ENCODE results near the gene NAALADL2.

Gene NAALADL2

GRCh38 chr3:175295248-175296130 lies 436.4 kb downstream of the NAALADL2 start:
- in situ Hi-C loops (cut with MboI; ENCODE audit: low sequenced_read_pairs) = no loop called here

- in situ Hi-C loops (cut with MboI; ENCODE audit: low sequenced_read_pairs) = no loop called here
These were observed 438.1 kb downstream of the NAALADL2 start for GRCh38 chr3:175297216-175297615.

- in situ Hi-C loops (cut with MboI; ENCODE audit: low sequenced_read_pairs) = no loop called here
These were observed 442.6 kb downstream of the NAALADL2 start for GRCh38 chr3:175301741-175302140.

GRCh38 chr3:175304404-175304803 lies 445.3 kb downstream of the NAALADL2 start:
- in situ Hi-C loops (cut with MboI; ENCODE audit: low sequenced_read_pairs) = no loop called here

- in situ Hi-C loops (cut with MboI; ENCODE audit: low sequenced_read_pairs) = no loop called here
These were observed 448.5 kb downstream of the NAALADL2 start for GRCh38 chr3:175307642-175308041.

- in situ Hi-C loops (cut with MboI; ENCODE audit: low sequenced_read_pairs) = no loop called here
These were observed 449.0 kb downstream of the NAALADL2 start for GRCh38 chr3:175308097-175308496.

- in situ Hi-C loops (cut with MboI; ENCODE audit: low sequenced_read_pairs) = no loop called here
These were observed 450.9 kb downstream of the NAALADL2 start for GRCh38 chr3:175310046-175310445.

GRCh38 chr3:175311404-175311803 lies 452.3 kb downstream of the NAALADL2 start:
- in situ Hi-C loops (cut with MboI; ENCODE audit: low sequenced_read_pairs) = no loop called here

- in situ Hi-C loops (cut with MboI; ENCODE audit: low sequenced_read_pairs) = no loop called here
These were observed 452.8 kb downstream of the NAALADL2 start for GRCh38 chr3:175311946-175312345.

- in situ Hi-C loops (cut with MboI; ENCODE audit: low sequenced_read_pairs) = no loop called here
These were observed 453.7 kb downstream of the NAALADL2 start for GRCh38 chr3:175312791-175313190.

GRCh38 chr3:175316799-175317198 lies 457.7 kb downstream of the NAALADL2 start:
- in situ Hi-C loops (cut with MboI; ENCODE audit: low sequenced_read_pairs) = no loop called here

- in situ Hi-C loops (cut with MboI; ENCODE audit: low sequenced_read_pairs) = no loop called here
These were observed 466.3 kb downstream of the NAALADL2 start for GRCh38 chr3:175325440-175325839.

GRCh38 chr3:175326041-175326440 lies 466.9 kb downstream of the NAALADL2 start:
- in situ Hi-C loops (cut with MboI; ENCODE audit: low sequenced_read_pairs) = no loop called here

GRCh38 chr3:175329373-175329772 lies 470.2 kb downstream of the NAALADL2 start:
- in situ Hi-C loops (cut with MboI; ENCODE audit: low sequenced_read_pairs) = no loop called here

- in situ Hi-C loops (cut with MboI; ENCODE audit: low sequenced_read_pairs) = no loop called here
These were observed 476.1 kb downstream of the NAALADL2 start for GRCh38 chr3:175335229-175335628.

GRCh38 chr3:175336406-175337133 lies 477.4 kb downstream of the NAALADL2 start:
- in situ Hi-C loops (cut with MboI; ENCODE audit: low sequenced_read_pairs) = no loop called here

GRCh38 chr3:175337631-175338030 lies 478.5 kb downstream of the NAALADL2 start:
- in situ Hi-C loops (cut with MboI; ENCODE audit: low sequenced_read_pairs) = no loop called here

- in situ Hi-C loops (cut with MboI; ENCODE audit: low sequenced_read_pairs) = no loop called here
These were observed 479.8 kb downstream of the NAALADL2 start for GRCh38 chr3:175338775-175339535.

GRCh38 chr3:175340338-175341015 lies 481.3 kb downstream of the NAALADL2 start:
- in situ Hi-C loops (cut with MboI; ENCODE audit: low sequenced_read_pairs) = no loop called here

- in situ Hi-C loops (cut with MboI; ENCODE audit: low sequenced_read_pairs) = no loop called here
These were observed 483.1 kb downstream of the NAALADL2 start for GRCh38 chr3:175342196-175342595.

GRCh38 chr3:175343946-175344345 lies 484.8 kb downstream of the NAALADL2 start:
- in situ Hi-C loops (cut with MboI; ENCODE audit: low sequenced_read_pairs) = no loop called here

All from HL-60/S4 treated with phorbol 12-myristate 13-acetate at 8.2 ng/mL for 4 days and 3 days (cell line).